DOHH2 (cell line): Measurements from ENCODE around the gene GPR171.

ENCODE experiments used
- EZH2phosphoT487 ChIP-seq: fragments of 200-600 bp; sonication (generic); IDR thresholded peaks from 2 replicates; pipeline ENCODE4 v1.6.1; 2017; ENCODE audit warnings: borderline replicate concordance, mild to moderate bottlenecking, antibody characterized with exemption, low read length, moderate library complexity, mixed read lengths
- TF ChIP-seq, protein P1 (sequence below): fragments of 200-600 bp; sonication (generic); IDR thresholded peaks from one replicate; pipeline ENCODE4 v1.5.1; 2014; ENCODE audit warnings: antibody characterized with exemption, mild to moderate bottlenecking, low read depth, low read length; ENCODE audit not compliant: poor library complexity, severe bottlenecking

GRCh38 chr3:151174351-151174750, 28.7 kb downstream of the GPR171 start:
- TF ChIP-seq, protein P1, sequence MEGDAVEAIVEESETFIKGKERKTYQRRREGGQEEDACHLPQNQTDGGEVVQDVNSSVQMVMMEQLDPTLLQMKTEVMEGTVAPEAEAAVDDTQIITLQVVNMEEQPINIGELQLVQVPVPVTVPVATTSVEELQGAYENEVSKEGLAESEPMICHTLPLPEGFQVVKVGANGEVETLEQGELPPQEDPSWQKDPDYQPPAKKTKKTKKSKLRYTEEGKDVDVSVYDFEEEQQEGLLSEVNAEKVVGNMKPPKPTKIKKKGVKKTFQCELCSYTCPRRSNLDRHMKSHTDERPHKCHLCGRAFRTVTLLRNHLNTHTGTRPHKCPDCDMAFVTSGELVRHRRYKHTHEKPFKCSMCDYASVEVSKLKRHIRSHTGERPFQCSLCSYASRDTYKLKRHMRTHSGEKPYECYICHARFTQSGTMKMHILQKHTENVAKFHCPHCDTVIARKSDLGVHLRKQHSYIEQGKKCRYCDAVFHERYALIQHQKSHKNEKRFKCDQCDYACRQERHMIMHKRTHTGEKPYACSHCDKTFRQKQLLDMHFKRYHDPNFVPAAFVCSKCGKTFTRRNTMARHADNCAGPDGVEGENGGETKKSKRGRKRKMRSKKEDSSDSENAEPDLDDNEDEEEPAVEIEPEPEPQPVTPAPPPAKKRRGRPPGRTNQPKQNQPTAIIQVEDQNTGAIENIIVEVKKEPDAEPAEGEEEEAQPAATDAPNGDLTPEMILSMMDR = no peak
- no peak for TF ChIP-seq EZH2phosphoT487
